IMR-90 (cell line): ENCODE measurements around the gene AQP1. TPM values are rescaled to one million over a fixed set of nuclear protein-coding genes. Genes with fewer than 3 reads are reported as not detected.

ENCODE experiments used
- ATAC-seq: fragments of 200-7000 bp; cut with Tn5 transposase; 2 replicates; pipeline ENCODE4 v1.9.1; 2020; ENCODE audit warnings: low read depth, mild to moderate bottlenecking, moderate library complexity
- BruUV-seq: library from RNA; stranded (reverse); fragments of 400-500 nt; replicated peaks from 2 replicates; lab custom pipeline; 2021; lab: Mats Ljungman, UMichigan
- CTCF ChIA-PET: fragments of 300-600 bp; formaldehyde crosslinking; extraction: SDS; loops from one replicate; lab custom pipeline; 2021; ENCODE audit warnings: antibody characterized with exemption; lab: Yijun Ruan, JAX
- POLR2A ChIA-PET: fragments of 300-600 bp; sonication (Branson Sonifier 250); formaldehyde crosslinking; loops from one replicate; lab custom pipeline; 2022; ENCODE audit warnings: antibody characterized with exemption; ENCODE audit not compliant: unreplicated experiment; lab: Charles Lee
- DNase-seq: peaks from one replicate; pipeline ENCODE4 v3.0.0; 2013
- H2AFZ ChIP-seq: replicated peaks from 2 replicates; pipeline ENCODE3; 2013; ENCODE audit warnings: low read length, mild to moderate bottlenecking; ENCODE audit not compliant: poor library complexity
- H2AK5ac ChIP-seq: 2 replicates; pipeline ENCODE4 v1.6.1; 2013; ENCODE audit warnings: low read depth, low read length, inconsistent platforms
- H2AK9ac ChIP-seq: replicated peaks from 2 replicates; pipeline ENCODE3; 2013; ENCODE audit warnings: mild to moderate bottlenecking, low read depth, low read length, moderate library complexity; ENCODE audit not compliant: poor library complexity
- H2BK120ac ChIP-seq: 2 replicates; pipeline ENCODE4 v1.6.1; 2013; ENCODE audit warnings: low read depth, low read length, inconsistent platforms
- H2BK15ac ChIP-seq: 3 replicates; pipeline ENCODE4 v1.6.1; 2013; ENCODE audit warnings: low read depth, low read length, inconsistent platforms
- H2BK20ac ChIP-seq: 2 replicates; pipeline ENCODE4 v1.6.1; 2013; ENCODE audit warnings: low read depth, mild to moderate bottlenecking, inconsistent platforms, low read length, moderate library complexity
- H2BK5ac ChIP-seq: 2 replicates; pipeline ENCODE4 v1.6.1; 2013; ENCODE audit warnings: mild to moderate bottlenecking, low read depth, low read length, inconsistent platforms; ENCODE audit not compliant: poor library complexity, severe bottlenecking
- H3K14ac ChIP-seq: replicated peaks from 2 replicates; pipeline ENCODE4 v1.6.1; 2013; ENCODE audit warnings: low read depth, low read length, inconsistent platforms
- H3K18ac ChIP-seq: 2 replicates; pipeline ENCODE4 v1.6.1; 2013; ENCODE audit warnings: low read depth, low read length, control low read depth
- H3K23ac ChIP-seq: 2 replicates; pipeline ENCODE4 v1.6.1; 2013; ENCODE audit warnings: low read depth, low read length, inconsistent platforms
- H3K27ac ChIP-seq: 2 replicates; pipeline ENCODE4 v1.5.1; 2013; ENCODE audit warnings: mild to moderate bottlenecking, control low read depth, low read length; ENCODE audit not compliant: insufficient read depth
- H3K27me3 ChIP-seq: 2 replicates; pipeline ENCODE4 v1.6.1; 2013; ENCODE audit warnings: low read length; ENCODE audit not compliant: control insufficient read depth, insufficient read depth
- H3K36me3 ChIP-seq: 2 replicates; pipeline ENCODE4 v1.6.1; 2013; ENCODE audit warnings: low read length, mixed read lengths; ENCODE audit not compliant: control insufficient read depth, insufficient read depth
- H3K4ac ChIP-seq: 2 replicates; pipeline ENCODE4 v1.6.1; 2013; ENCODE audit warnings: low read depth, low read length, inconsistent platforms
- H3K4me1 ChIP-seq: 2 replicates; pipeline ENCODE4 v1.6.1; 2013; ENCODE audit warnings: low read length, mixed read lengths; ENCODE audit not compliant: control insufficient read depth, insufficient read depth
- H3K4me2 ChIP-seq: 2 replicates; pipeline ENCODE4 v1.6.1; 2013; ENCODE audit warnings: low read depth, mild to moderate bottlenecking, control low read depth, low read length, moderate library complexity
- H3K4me3 ChIP-seq: 2 replicates; pipeline ENCODE4 v1.5.1; 2013; ENCODE audit warnings: low read depth, mild to moderate bottlenecking, control low read depth, low read length, moderate library complexity; ENCODE audit not compliant: insufficient read depth
- H3K56ac ChIP-seq: 2 replicates; pipeline ENCODE4 v1.6.1; 2013; ENCODE audit warnings: low read length, inconsistent platforms; ENCODE audit not compliant: insufficient read depth; ENCODE audit errors: extremely low read depth
- H3K79me1 ChIP-seq, 2 experiments: 2 replicates each; pipeline ENCODE4 v1.6.1; 2013; ENCODE audit warnings: low read length in 2 of 2, inconsistent platforms in 1 of 2, low read depth in 1 of 2
- H3K9ac ChIP-seq: 2 replicates; pipeline ENCODE4 v1.6.1; 2013; ENCODE audit warnings: low read depth, low read length, control low read depth
- H3K9me1 ChIP-seq: 2 replicates; pipeline ENCODE4 v1.6.1; 2013; ENCODE audit warnings: low read length, inconsistent platforms; ENCODE audit not compliant: insufficient read depth
- H3K9me3 ChIP-seq: 2 replicates; pipeline ENCODE4 v1.6.1; 2013; ENCODE audit warnings: low read length; ENCODE audit not compliant: control insufficient read depth, insufficient read depth
- H4K20me1 ChIP-seq: 2 replicates; pipeline ENCODE4 v1.6.1; 2013; ENCODE audit warnings: low read length, inconsistent platforms; ENCODE audit not compliant: insufficient read depth
- H4K5ac ChIP-seq: 2 replicates; pipeline ENCODE4 v1.6.1; 2013; ENCODE audit warnings: mild to moderate bottlenecking, low read depth, low read length, control low read depth
- H4K8ac ChIP-seq, 2 experiments: 2 replicates each; pipeline ENCODE4 v1.6.1; 2013; ENCODE audit warnings: low read depth in 2 of 2, low read length in 2 of 2, control low read depth in 1 of 2, inconsistent platforms in 1 of 2
- H4K91ac ChIP-seq: 2 replicates; pipeline ENCODE4 v1.6.1; 2013; ENCODE audit warnings: low read depth, low read length, inconsistent platforms; ENCODE audit not compliant: insufficient read depth
- CHD1 ChIP-seq: IDR thresholded peaks from 2 replicates; pipeline ENCODE4 v1.6.1; 2012; ENCODE audit warnings: low read depth, low read length, improper control_type of control experiment
- FOS ChIP-seq: fragments of 150-350 bp; IDR thresholded peaks from 2 replicates; pipeline ENCODE4 v1.6.1; 2016; ENCODE audit warnings: low read depth, low read length
- MXI1 ChIP-seq: IDR thresholded peaks from 2 replicates; pipeline ENCODE4 v1.6.1; 2012; ENCODE audit warnings: low read depth, mild to moderate bottlenecking, low read length, moderate library complexity, borderline replicate concordance
- RAD21 ChIP-seq: IDR thresholded peaks from 2 replicates; pipeline ENCODE4 v1.6.1; 2012; ENCODE audit warnings: low read length, improper control_type of control experiment
- WGBS, 2 experiments: methylation state at CpG; one replicate each; pipeline versions ENCODE4 v1.1.5 to v1.1.7; 2013; ENCODE audit warnings: missing lambda C conversion rate in 2 of 2; ENCODE audit not compliant: insufficient read length in 1 of 2; ENCODE audit errors: extremely low coverage in 2 of 2; 5-methylcytosine and 5-hydroxymethylcytosine counted together
- dilution Hi-C: fragments of 300-500 bp; cut with HindIII; formaldehyde crosslinking; loops from one replicate; pipeline ENCODE4 v1.14.3; 2018; ENCODE audit warnings: low sequenced_read_pairs; ENCODE audit not compliant: unreplicated experiment
- in situ Hi-C: fragments of 300-500 bp; cut with MboI; formaldehyde crosslinking; loops from 3 replicates; pipeline ENCODE4 v1.14.3; 2019; ENCODE audit warnings: low sequenced_read_pairs, inconsistent platforms, mixed read lengths
- intact Hi-C: fragments of 100-400 bp; cut with micrococcal nuclease; formaldehyde crosslinking; loops from 2 replicates; pipeline ENCODE4 v1.10.0; 2022
- polyA plus RNA-seq, 3 experiments: library from polyadenylated mRNA; depleted of rRNA; stranded (reverse); fragments of >200 nt; gene quantifications; 2 replicates each; pipeline ENCODE4 v1.2.3, GENCODE V29; 2012; ENCODE audit warnings: low replicate concordance in 1 of 3
- total RNA-seq: library from RNA; depleted of rRNA; stranded (reverse); fragments of >200 nt; gene quantifications from 2 replicates; pipeline ENCODE4 v1.2.3, GENCODE V29; 2012

AQP1 gene
- total and polyA plus RNA-seq, 2 of the 4 experiments (the other 2 are of a cell fraction): 0.18 to 0.39 TPM

- Histone ChIP-seq H3K4ac (no peak overlapping the region), H2BK120ac (no peak overlapping the region), H2BK5ac (no peak overlapping the region), H3K36me3 (no peaks in the 10 kb centered on the region), H3K9me1 (peaks cover 5% of the 10 kb centered on the region; the same call in 1 of the 2 replicates), H4K91ac (no peak overlapping the region), H3K9ac (no peak overlapping the region), H3K27ac (no peak overlapping the region), H2AFZ (no peak overlapping the region), H3K18ac (no peak overlapping the region), H3K4me2 (no peak overlapping the region), H4K20me1 (no peaks in the 10 kb centered on the region; the same call in 1 of the 2 replicates), H4K5ac (no peak overlapping the region), H3K27me3 (peaks cover 11% of the 10 kb centered on the region; the same call in 1 of the 2 replicates), H2BK20ac (no peak overlapping the region), H3K79me1 (no peaks in the 10 kb centered on the region), H3K56ac (no peak overlapping the region), H3K9me3 (no peaks in the 10 kb centered on the region), H2BK15ac (no peak overlapping the region), H2AK5ac (no peak overlapping the region), H3K14ac (no peak overlapping the region), H2AK9ac (no peak overlapping the region), H4K8ac (no peak overlapping the region), H3K4me1 (peaks cover 13% of the 10 kb centered on the region; the same call in 1 of the 2 replicates), H3K4me3 (no peak overlapping the region), H3K23ac (no peak overlapping the region)
- intact Hi-C loops (no loop called here), dilution Hi-C loops (no loop called here), in situ Hi-C loops (no loop called here)
- TF ChIP-seq MXI1: no peak
- TF ChIP-seq RAD21: no peak
- TF ChIP-seq CHD1: no peak
- TF ChIP-seq FOS: no peak
- ATAC-seq (no peak), DNase-seq (no peak)
- ChIA-PET CTCF (no interaction called here), POLR2A (no interaction called here)
- BruUV-seq: no TSS peak
- WGBS, 2 experiments: 38% methylated on average over 3 of the region's 9 CpGs; no CpG with 5 or more reads in 1 of the 2 experiments
Observed at GRCh38 chr7:30896036-30896435, 15.6 kb upstream of the AQP1 start.
